ENCODE measurements around the gene ALDH4A1. TPM values are rescaled to one million over a fixed set of nuclear protein-coding genes. Genes with fewer than 3 reads are reported as not detected.

ALDH4A1 gene
- total and polyA plus RNA-seq, 9 donors = 2.8 to 13.9 (median 8.0) TPM

DNA sequence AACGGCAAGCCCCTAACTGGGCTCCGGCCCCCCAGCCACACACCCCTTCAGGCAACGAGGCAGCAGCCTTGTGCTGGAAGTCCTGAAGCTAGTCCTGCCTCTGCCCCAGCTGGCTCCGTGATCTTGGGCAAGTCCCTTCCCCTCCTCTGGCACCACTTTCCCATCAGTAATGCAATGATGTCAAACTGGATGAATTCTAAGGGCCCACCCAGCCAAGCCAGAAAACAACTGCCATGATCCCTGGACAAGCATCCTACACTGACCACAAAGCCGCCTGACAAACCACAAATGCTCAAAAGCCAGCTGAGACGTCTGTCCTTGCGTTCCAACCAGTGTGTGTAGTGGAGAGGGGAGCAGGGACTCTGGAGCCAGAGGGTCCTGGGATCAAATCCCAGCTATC lies 27.3 kb upstream of the ALDH4A1 start:
- Histone ChIP-seq H3K27ac (no peak overlapping the region), H3K9me3 (no peaks in the 10 kb centered on the region), H3K36me3 (no peaks in the 10 kb centered on the region), H3K27me3 (no peaks in the 10 kb centered on the region), H3K4me1 (ENCODE audit: insufficient read depth) (peaks cover 6% of the 10 kb centered on the region), H3K4me3 (no peak overlapping the region)
- no peak for DNase-seq
- whole genome bisulfite sequencing, 3 donors = 77 to 81% (median 79%) methylated on average over 7 of the region's 7 CpGs
- intact Hi-C loops (cut with DNase I) = no loop called here
- no peak for TF ChIP-seq EP300 (IDR thresholded peaks at IDR 0.05)
- no peak for TF ChIP-seq POLR2A (IDR thresholded peaks at IDR 0.05)
- TF ChIP-seq, protein P1, sequence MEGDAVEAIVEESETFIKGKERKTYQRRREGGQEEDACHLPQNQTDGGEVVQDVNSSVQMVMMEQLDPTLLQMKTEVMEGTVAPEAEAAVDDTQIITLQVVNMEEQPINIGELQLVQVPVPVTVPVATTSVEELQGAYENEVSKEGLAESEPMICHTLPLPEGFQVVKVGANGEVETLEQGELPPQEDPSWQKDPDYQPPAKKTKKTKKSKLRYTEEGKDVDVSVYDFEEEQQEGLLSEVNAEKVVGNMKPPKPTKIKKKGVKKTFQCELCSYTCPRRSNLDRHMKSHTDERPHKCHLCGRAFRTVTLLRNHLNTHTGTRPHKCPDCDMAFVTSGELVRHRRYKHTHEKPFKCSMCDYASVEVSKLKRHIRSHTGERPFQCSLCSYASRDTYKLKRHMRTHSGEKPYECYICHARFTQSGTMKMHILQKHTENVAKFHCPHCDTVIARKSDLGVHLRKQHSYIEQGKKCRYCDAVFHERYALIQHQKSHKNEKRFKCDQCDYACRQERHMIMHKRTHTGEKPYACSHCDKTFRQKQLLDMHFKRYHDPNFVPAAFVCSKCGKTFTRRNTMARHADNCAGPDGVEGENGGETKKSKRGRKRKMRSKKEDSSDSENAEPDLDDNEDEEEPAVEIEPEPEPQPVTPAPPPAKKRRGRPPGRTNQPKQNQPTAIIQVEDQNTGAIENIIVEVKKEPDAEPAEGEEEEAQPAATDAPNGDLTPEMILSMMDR (IDR thresholded peaks at IDR 0.05) = no peak

DNA sequence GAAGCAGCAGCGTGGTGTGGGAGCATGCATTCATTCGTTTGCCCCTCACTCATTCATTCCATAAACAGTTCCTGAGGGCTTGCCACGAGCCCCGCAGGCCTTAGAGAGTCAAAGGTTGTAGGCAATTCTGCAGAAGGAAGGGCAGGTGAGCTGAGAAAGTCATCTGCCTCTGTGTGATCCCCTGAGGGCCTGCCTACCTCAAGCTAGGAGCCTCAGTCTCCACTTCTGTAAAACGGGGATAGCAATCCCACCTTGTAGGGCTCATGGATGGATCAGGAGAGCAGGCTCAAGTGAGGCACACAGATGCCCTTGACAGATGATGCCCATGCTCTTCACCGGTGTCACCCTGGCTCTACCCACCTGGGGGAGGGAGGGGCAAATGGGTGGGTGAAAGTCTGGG lies 26.6 kb upstream of the ALDH4A1 start:
- TF ChIP-seq POLR2A (IDR thresholded peaks at IDR 0.05) (no peak), EP300 (IDR thresholded peaks at IDR 0.05) (no peak)
- TF ChIP-seq, protein P1 (IDR thresholded peaks at IDR 0.05) = no peak
- DNase-seq = no peak
- no peaks in the 10 kb centered on the region for H3K36me3 ChIP-seq
- H3K9me3 ChIP-seq = no peaks in the 10 kb centered on the region
- H3K27ac ChIP-seq = no peak overlapping the region
- H3K27me3 ChIP-seq = no peaks in the 10 kb centered on the region
- H3K4me1 ChIP-seq (ENCODE audit: insufficient read depth) = peaks cover 6% of the 10 kb centered on the region
- no peak overlapping the region for H3K4me3 ChIP-seq
- 86 to 93% (median 91%) methylated on average over 6 of the region's 6 CpGs for WGBS, 3 donors
- intact Hi-C loops (cut with DNase I) = no loop called here

DNA sequence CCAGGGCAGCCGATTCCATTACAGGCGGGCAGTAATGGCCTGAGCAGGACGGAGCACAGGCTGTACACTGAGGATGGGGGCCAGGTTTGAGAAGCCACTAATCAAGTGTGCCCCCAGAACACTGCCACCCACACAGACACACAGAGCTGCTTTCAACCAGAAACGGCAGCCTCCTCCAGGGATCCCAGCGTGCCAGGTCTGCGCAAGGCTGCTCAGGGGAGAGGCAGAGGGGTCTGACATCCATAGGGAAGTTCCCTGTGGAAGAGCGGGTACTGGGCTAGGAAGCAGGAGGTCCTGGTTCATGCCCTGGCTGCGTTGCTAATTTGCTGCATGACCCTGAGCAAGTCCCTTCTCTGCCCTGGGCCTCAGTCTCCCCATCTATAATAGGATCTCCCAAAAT lies 26.1 kb upstream of the ALDH4A1 start:
- no peaks in the 10 kb centered on the region for H3K27me3 ChIP-seq
- no peak overlapping the region for H3K27ac ChIP-seq
- WGBS, 3 donors = 82 to 84% (median 84%) methylated on average over 8 of the region's 8 CpGs
- H3K4me1 ChIP-seq (ENCODE audit: insufficient read depth) = peaks cover 8% of the 10 kb centered on the region
- TF ChIP-seq POLR2A (IDR thresholded peaks at IDR 0.05) (no peak), EP300 (IDR thresholded peaks at IDR 0.05) (no peak)
- TF ChIP-seq, protein P1 (IDR thresholded peaks at IDR 0.05) = no peak
- no peak overlapping the region for H3K4me3 ChIP-seq
- intact Hi-C loops (cut with DNase I) = no loop called here
- no peak for DNase-seq
- H3K36me3 ChIP-seq = no peaks in the 10 kb centered on the region
- H3K9me3 ChIP-seq = no peaks in the 10 kb centered on the region

DNA sequence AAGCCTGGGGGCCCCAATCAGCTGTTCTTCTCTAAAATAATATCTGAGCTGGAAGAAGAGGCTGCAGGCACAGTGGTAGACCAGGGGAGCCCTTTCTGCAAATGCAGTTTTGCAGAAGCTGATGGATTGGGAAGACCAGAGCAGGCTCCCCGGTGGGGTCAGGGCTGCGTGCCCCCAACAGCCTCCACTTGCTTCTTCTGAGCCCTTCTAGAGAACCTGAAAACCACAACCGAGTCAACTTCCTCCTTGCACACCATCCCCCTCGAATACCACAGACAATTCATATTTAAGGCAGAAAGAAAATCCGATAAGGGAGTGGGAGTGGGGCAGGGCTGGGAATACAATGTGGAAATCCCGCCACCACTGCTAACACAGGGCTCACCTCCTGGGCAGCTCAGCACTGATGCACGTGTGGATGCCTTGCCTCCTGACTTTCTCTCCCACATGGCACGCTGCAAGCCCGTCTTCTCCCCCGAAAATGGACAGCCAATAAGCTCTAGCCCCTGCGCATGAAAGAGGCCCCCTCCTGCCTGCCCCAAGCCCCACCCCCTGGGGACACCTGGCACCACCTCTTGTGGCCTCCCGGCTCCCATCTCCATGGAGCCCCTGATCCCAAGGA lies 25.4 kb upstream of the ALDH4A1 start:
- H3K4me3 ChIP-seq = no peak overlapping the region

More for the DNA sequence above, 25.4 kb upstream of the ALDH4A1 start:
- no peaks in the 10 kb centered on the region for H3K36me3 ChIP-seq
- no peaks in the 10 kb centered on the region for H3K9me3 ChIP-seq
- no peak overlapping the region for H3K27ac ChIP-seq
- peaks cover 13% of the 10 kb centered on the region for H3K4me1 ChIP-seq (ENCODE audit: insufficient read depth)
- intact Hi-C loops (cut with DNase I) = no loop called here
- no peak for TF ChIP-seq POLR2A (IDR thresholded peaks at IDR 0.05)
- no peak for TF ChIP-seq EP300 (IDR thresholded peaks at IDR 0.05)
- TF ChIP-seq, protein P1 (IDR thresholded peaks at IDR 0.05) = no peak
- H3K27me3 ChIP-seq = no peaks in the 10 kb centered on the region
- no peak for DNase-seq
- 38 to 49% (median 39%) methylated on average over 12 of the region's 12 CpGs for WGBS, 3 donors

Measured in ovary (tissue), 9 donors.